ENCODE measurements around the gene CDH23.

CDH23 gene

GRCh38 chr10:71426058-71426605 is 29.4 kb downstream of the CDH23 start:
- no peak for DNase-seq

DNA sequence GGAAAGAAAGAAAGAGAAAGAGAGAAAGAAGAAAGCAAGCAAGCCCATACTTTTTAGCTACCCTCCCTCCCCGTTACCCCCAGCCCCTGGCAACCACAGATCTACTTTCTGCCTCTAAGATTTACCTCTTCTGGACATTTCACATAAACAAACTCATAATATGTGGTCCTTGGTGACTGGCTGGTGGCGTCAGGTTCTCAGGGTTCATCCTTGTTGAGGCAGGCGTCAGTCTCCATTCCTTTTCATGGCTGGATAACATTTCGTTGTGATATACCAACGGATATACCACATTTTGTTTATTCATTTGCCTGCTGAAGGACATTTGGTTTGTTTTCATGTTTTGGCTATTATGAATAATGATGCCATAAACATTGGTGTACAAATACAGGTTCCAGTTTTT is 30.5 kb downstream of the CDH23 start:
- DNase-seq = no peak

- DNase-seq = no peak
Measured at GRCh38 chr10:71429304-71429703, 32.6 kb downstream of the CDH23 start.

- no peak for DNase-seq
Measured at GRCh38 chr10:71429929-71430328, 33.2 kb downstream of the CDH23 start.

DNA sequence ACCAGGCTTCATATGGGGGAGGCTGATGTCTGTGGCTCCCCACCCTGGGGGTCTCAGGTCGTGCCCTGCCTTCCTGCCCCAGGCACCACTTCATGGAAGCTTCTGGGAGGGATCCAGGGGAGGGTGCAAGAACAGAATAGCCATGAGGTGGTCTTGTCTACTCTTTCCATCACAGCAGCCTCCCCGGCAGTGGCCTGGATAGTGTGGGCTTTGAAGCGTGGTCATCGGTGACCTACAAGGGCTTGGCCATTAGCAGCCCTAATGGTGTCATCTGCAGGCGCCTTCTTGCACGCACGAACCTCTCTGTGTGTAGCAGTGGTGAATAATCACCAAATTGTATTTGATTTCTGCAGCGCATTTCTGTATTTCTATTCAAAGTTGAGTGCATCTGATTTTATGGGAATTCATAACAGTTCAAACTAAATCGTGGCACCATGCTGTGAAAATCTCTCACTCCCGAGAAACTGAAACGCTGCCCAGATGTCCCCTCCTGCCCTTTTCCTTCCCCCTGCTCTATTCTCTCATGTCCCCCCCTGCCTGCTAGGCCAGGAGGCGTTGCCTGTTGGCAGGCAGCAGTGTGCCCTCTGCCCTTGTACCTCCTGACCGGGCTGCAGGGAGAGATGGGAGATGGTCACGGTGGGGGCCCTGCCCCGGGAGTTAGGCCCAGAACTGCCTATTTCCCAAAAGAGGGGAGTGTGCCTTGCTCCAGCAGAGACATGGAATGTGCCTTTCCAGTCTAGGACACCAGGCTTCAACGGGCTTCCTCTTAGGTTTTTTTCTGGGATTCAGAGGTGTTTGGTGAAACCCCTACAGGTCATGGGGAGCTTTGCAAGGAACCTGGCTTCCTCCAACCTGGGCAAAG is 34.8 kb downstream of the CDH23 start:
- DNase-seq = no peak

DNA sequence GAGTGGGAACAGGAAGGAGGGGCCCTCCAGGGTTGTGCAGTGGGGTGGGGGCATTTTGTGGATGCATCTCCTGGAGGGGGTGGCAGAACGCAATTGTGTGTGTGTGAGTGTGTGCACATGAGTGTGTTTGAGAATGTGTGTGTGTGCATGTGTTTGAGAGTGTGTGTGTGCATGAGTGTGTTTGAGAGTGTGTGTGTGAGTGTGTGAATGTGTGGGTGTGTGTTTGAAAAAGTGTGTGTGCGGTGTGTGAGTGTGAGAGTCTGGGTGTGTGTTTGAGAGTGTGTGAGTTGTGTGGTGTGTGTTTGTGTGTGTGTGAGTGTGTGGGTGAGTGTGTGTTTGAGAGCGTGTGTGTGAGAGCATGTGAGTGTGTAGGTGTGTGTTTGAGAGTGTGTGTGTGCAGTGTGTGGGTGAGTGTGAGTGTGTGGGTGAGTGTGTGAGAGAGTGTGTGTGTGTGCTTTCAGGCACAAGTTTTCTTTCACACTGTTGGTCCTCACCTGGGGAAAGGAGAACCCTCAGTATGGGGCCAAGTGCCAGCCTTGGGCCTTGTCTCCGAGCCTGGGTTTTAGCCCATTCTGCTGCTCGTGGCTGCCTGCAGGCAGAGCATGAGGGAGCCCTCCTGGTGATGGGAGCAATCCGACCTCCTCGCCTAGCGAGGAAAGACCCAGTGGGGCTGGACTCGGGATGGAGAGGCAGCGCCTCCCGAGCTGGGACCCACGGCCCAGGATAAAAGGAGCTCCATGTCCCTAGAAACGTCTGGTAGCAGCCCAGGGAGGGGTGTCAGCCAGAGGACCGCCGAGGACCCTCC is 35.6 kb downstream of the CDH23 start:
- DNase-seq = no peak

GRCh38 chr10:71432956-71433767 is 36.4 kb downstream of the CDH23 start:
- no peak for DNase-seq

DNA sequence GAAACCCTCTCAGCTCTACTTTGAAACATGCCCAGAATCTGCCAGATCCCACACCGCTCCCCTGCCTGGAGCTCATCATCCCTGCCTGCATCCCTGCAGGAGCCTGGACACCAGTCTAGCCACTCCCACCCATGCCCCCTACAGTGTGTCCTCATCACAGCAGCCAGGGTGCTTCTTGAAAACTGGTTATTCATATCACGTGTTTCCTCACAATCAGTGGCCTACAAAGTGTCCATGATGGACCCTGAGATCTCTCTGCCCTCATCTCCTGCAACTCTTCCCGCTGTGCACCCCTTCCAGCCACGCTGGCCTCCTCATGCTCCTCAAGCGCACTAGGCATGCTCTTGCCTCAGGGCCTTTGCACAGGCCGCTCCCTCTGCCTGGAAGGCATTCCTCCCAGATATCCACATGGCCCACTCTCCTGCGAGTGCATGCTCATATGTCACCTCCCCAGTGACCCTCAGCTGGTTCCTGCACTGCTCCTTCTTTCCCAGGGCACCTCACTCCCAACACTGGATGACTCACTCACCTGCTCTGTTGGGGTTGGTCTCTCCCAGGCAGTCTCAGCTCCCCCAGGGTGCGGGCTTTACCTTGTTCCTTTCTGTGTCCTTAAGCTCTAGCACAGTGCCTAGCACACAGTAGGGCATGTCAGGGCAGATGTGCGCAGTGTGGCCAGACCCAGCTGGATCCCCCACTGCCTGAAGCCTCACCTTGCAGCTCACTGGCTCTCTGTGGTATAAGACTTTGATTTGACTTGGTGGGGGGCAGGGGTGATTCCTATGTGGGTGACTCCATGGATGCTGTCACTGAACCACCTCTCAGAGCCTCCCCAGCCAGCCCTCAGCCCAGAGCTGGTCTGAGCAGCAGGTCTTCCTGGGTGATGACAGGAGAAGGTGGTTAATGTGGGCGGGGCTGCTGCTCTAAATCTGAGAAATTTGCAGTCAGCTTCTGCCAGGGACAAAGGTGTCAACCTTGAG is 37.3 kb downstream of the CDH23 start:
- peak; percentile 15 for DNase-seq

DNA sequence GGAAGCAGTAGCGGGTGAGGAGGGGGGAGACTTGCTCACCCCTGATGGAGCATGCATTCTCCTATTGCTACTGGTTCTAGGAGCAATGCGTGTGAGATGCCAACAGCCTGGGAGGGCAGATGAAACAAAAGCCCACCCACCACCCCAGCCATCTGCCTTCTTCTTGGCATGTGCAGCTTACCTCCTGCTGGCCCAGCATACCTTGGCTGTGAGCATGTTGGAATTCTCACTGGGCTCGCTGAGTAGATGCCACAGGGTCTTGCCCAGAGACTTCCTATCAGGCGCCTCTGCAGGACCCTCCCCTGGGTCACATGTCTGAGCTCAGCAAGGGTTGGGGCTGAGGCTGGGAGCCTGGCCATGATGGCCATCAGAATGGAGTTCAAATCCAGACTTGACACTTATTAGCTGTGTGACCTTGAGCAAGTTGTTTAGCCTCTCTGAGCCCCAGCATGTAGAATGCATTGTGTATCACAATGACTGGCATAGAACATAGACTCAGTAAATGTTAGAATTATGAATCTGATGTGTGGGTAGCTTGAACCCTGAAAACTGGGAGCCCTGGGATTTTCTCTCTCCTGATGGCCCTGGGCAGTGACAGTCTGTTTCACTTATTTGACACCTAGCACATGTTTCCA is 38.2 kb downstream of the CDH23 start:
- DNase-seq = no peak

DNA sequence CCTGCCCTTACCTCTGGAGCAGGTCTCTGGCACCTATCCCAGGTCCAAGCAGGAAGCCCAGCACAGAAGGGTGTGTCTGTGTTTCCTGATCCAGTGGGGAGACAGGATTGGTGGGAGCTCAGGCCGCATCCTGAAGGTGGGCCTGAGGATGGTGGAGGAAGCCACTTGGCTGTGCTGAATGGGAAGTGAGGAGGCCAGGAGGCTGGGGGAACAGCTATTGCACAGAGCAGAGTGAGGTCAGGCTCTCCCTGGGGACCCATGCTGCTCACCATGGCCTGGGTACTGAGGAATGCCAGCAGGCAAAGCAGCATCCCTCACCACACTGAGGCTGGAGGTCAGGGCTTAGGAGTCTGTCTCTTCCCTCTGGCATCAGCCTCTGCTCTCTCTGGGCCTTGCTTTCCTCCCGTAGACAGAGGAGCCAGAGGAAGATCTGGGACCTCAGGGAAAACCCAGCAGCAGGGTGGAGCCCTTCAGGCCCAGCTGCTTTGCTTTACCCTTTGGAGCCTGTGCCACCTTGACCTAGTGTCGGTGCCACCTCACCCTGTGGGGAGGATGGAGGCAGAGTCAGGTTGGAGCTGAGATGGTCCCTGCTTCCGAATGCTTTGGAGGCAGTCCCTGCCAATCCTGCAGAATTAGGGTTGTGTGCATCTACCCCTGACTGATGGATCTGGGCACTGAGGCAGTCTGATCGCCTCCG is 39.0 kb downstream of the CDH23 start:
- no peak for DNase-seq

DNA sequence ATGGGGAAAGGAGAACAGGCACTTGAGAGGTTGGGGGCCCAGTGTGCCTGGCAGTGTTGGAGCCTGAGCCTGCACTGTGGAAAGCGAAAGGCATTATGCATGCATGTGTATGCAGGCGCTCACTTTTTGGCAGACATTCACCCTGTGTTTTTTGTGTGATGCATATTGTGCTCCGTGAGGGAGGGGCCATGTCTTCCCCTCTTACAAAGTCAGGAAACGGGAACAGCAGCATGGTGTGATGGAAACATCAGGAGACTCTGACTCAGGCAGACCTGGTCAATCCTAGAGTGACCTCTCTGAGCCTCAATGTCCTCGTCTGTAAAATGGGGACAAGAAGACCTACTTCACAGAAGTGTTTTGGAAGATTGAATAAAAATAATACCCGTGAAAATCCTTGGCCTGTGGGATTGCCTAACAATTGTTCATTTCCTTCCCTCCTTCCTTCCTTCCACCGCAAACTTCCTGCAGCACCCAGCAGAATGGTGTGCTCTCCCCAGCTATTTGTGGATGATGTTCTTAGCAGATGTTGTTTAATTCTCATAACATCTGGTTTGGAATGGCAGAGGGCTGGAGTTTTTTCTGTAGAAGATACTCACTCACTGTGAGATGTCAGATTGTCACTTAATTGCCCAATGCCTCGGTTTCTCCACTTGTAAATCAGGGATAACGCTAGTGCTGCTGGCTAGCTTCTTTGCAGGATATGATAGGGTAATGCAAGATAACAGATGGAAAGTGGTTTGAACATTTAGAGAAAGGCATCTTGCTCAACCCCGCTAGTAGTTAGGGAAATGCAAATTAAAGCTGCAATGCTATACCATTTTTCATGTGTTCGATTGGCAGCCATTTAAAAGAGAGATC is 39.8 kb downstream of the CDH23 start:
- DNase-seq = no peak

GRCh38 chr10:71437537-71438092 is 40.9 kb downstream of the CDH23 start:
- DNase-seq = no peak

GRCh38 chr10:71438761-71439160 is 42.0 kb downstream of the CDH23 start:
- DNase-seq = no peak

DNA sequence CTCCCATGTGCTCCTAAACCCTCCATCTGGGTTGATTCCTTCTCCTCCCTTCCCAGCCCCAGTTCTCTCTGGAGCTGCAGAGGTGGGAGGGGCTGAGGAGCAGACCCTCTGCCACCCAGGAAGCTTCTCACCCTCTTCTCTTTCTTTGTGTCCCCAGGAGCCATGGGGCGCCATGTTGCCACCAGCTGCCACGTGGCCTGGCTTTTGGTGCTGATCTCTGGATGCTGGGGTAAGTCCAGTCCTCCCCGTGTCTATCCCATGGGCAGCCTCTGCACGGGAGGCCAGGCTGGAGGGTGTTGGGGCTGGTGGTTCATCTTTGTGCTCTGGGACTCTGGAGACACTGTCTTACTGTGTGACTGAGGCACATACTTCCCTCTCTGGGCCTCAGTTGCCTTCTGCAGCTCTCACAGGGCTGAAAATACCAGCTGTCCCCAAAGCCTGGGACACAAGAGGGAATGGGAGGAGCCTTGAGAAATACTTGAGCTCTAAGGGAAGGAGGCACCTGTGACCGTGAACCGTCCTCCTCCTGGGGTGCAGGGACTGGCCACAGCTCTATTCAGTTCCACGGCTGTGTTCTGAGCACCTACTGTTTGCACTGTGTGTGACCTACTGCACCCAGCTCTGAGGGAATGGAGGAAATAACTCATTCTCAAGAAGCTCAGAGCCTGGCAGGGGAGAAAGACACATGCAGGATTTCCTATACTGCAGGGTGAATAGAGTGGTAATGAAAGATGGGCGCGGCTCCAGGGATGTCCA is 43.1 kb downstream of the CDH23 start:
- DNase-seq = no peak

DNA sequence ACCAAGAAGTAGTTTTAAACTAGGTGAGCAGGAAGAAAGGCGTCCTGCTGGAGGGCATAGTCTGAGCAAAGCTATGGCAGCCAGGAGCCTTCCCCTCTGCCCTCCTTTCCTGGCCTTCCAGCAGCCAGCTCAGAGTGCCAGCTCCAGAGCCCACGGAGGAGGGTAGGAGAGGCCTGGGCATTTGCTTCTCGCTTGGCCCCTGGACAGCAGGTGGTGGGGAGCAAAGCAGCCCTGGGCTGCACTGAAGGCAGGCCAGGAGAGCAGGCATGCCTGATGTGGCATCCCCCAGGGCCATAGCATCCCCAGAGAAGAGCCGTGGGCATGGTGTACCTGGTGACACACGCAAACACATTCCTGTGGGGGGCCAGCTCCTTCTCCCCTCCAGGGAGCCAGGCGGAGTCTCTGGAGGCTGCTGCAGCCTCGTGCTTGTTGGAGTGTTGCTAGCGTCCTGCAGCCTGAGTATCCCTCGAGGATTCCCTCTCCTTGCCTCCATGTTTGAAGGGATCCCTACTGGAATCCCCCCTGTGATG is 43.9 kb downstream of the CDH23 start:
- DNase-seq = no peak

- no peak for DNase-seq
Measured at GRCh38 chr10:71442000-71442399, 45.3 kb downstream of the CDH23 start.

DNA sequence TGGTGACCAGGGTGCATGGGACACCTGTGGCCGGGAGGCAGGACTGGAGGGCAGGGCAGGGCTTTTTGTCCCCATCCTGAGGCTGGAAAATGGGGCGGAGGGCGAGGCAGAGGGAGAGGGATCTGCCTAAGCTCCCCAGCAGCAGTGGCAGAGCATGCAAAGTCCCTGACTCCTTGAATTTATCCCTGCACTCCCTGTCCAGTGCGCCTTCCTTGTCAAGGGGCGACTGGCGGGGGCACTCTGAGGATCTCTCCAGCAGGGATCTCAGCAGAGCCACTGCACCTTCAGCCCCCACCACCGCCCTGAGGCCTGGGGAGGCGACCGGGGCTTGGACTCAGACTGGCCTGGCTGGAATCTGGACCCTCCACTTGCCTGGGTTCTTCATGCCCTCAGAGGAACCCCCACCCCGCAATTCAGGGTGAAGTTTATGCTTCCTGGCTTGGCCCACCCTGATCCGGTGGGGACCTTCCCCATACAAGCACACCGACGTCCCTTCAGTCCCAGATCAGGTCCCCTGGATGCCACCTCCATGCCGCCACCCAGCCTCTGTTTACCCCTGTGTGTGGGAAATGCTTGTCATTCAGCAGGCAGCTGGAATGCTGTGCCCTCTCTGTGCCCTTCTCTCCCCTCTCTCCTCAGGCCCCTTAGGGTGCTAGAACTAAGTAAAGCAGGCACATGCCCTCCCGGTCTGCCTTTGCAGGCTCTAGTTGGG is 46.3 kb downstream of the CDH23 start:
- DNase-seq = no peak

GRCh38 chr10:71443676-71444075 is 47.0 kb downstream of the CDH23 start:
- DNase-seq = no peak

Measured in CD4-positive, alpha-beta T cell treated with Interleukin-17A for 1 hour (primary cell).